Keratinocyte (primary cell): ENCODE data around the gene TBL1XR1. TPM values are rescaled to one million over a fixed set of nuclear protein-coding genes. Genes with fewer than 3 reads are reported as not detected.

Experiments
- DNase-seq: peaks from one replicate; pipeline ENCODE4 v3.0.0-alpha.2; 2011; ENCODE audit warnings: low read depth, missing footprints, low spot score
- FAIRE-seq: peaks from 2 replicates; lab custom pipeline; 2011; peaks lifted over from hg19 to GRCh38; lab: Jason Lieb, UNC
- H2AFZ ChIP-seq: 2 replicates; pipeline ENCODE4 v1.6.0; 2012; ENCODE audit warnings: low read length, control low read depth, inconsistent platforms; ENCODE audit not compliant: control insufficient read depth
- H3K27ac ChIP-seq: 2 replicates; pipeline ENCODE4 v1.5.1; 2011; ENCODE audit warnings: low read length; ENCODE audit not compliant: control insufficient read depth, insufficient read depth
- H3K27me3 ChIP-seq: 3 replicates; pipeline ENCODE4 v1.6.0; 2011; ENCODE audit warnings: low read length; ENCODE audit not compliant: control insufficient read depth, insufficient read depth; ENCODE audit errors: extremely low read depth
- H3K36me3 ChIP-seq, 2 experiments: 2 replicates in 1 of 2; 3 replicates in 1 of 2; pipeline ENCODE4 v1.5.1; 2011; ENCODE audit warnings: low read length in 2 of 2, mild to moderate bottlenecking in 1 of 2; ENCODE audit not compliant: control insufficient read depth in 2 of 2, insufficient read depth in 2 of 2; ENCODE audit errors: extremely low read depth in 1 of 2
- H3K4me1 ChIP-seq: 3 replicates; pipeline ENCODE4 v1.5.1; 2011; ENCODE audit warnings: low read length; ENCODE audit not compliant: control insufficient read depth, insufficient read depth; ENCODE audit errors: extremely low read depth
- H3K4me2 ChIP-seq: 3 replicates; pipeline ENCODE4 v1.6.0; 2011; ENCODE audit warnings: low read depth, low read length; ENCODE audit not compliant: control insufficient read depth, insufficient read depth; ENCODE audit errors: extremely low read depth
- H3K4me3 ChIP-seq, 3 experiments: fragments of 200-600 bp in 1 of 3; sonication (generic) in 1 of 3; 2 replicates in 2 of 3; 3 replicates in 1 of 3; pipeline ENCODE4 v1.5.1; 2011 to 2016; ENCODE audit warnings: low read length in 3 of 3, mild to moderate bottlenecking in 3 of 3, control low read depth in 2 of 3, inconsistent platforms in 1 of 3, low read depth in 1 of 3, mixed read lengths in 1 of 3, mixed run types in 1 of 3, moderate library complexity in 1 of 3; ENCODE audit not compliant: control insufficient read depth in 2 of 3, insufficient read depth in 2 of 3; ENCODE audit errors: extremely low read depth in 1 of 3
- H3K79me2 ChIP-seq: 2 replicates; pipeline ENCODE4 v1.6.0; 2012; ENCODE audit warnings: low read length; ENCODE audit not compliant: control insufficient read depth, insufficient read depth
- H3K9ac ChIP-seq: 3 replicates; pipeline ENCODE4 v1.6.0; 2011; ENCODE audit warnings: low read length; ENCODE audit not compliant: control insufficient read depth, insufficient read depth; ENCODE audit errors: extremely low read depth
- H3K9me1 ChIP-seq: 3 replicates; pipeline ENCODE4 v1.6.0; 2011; ENCODE audit warnings: low read length; ENCODE audit not compliant: control insufficient read depth, insufficient read depth; ENCODE audit errors: extremely low read depth
- H3K9me3 ChIP-seq: 2 replicates; pipeline ENCODE4 v1.5.1; 2012; ENCODE audit warnings: low read depth, low read length; ENCODE audit not compliant: control insufficient read depth
- H4K20me1 ChIP-seq: 3 replicates; pipeline ENCODE4 v1.6.0; 2011; ENCODE audit warnings: low read length; ENCODE audit not compliant: control insufficient read depth, insufficient read depth; ENCODE audit errors: extremely low read depth
- EZH2 ChIP-seq: IDR thresholded peaks from one replicate; pipeline ENCODE4 v1.6.1; 2012; ENCODE audit warnings: inconsistent platforms, mild to moderate bottlenecking, low read length, moderate library complexity
- dilution Hi-C: fragments of 300-500 bp; cut with MboI; formaldehyde crosslinking; loops from one replicate; pipeline ENCODE4 v1.7.0; 2020; ENCODE audit warnings: low sequenced_read_pairs; ENCODE audit not compliant: extremely low pct_ligation_motif_present
- polyA plus RNA-seq, 5 experiments: library from polyadenylated mRNA; depleted of rRNA in 3 of 5; stranded (reverse) in 3 of 5; stranded (forward) in 1 of 5; unstranded in 1 of 5; fragments of >200 nt; gene quantifications; 1 replicate in 1 of 5; 2 replicates in 3 of 5; 3 replicates in 1 of 5; pipeline versions ENCODE4 v1.2.1 to v1.2.3, GENCODE V29; 2011 to 2012; ENCODE audit warnings: missing spikeins in 2 of 5, low read depth in 1 of 5, low replicate concordance in 1 of 5
- TF ChIP-seq, protein P1 (sequence below), 3 experiments: IDR thresholded peaks in 1 of 3; conservative IDR thresholded peaks in 1 of 3; optimal IDR thresholded peaks in 1 of 3; 2 replicates in 2 of 3; 3 replicates in 1 of 3; pipeline versions ENCODE3 to v1.5.1; 2011; ENCODE audit warnings: low read length in 3 of 3, mild to moderate bottlenecking in 3 of 3, moderate library complexity in 2 of 3, control low read depth in 1 of 3, inconsistent platforms in 1 of 3; ENCODE audit not compliant: insufficient read depth in 2 of 3; ENCODE audit errors: extremely low read depth in 1 of 3

The TBL1XR1 gene
- polyA plus RNA-seq, 1 donor (not counting 4 experiments of a cell fraction or from before 2014, with no cell fraction given) = 169 TPM

DNA sequence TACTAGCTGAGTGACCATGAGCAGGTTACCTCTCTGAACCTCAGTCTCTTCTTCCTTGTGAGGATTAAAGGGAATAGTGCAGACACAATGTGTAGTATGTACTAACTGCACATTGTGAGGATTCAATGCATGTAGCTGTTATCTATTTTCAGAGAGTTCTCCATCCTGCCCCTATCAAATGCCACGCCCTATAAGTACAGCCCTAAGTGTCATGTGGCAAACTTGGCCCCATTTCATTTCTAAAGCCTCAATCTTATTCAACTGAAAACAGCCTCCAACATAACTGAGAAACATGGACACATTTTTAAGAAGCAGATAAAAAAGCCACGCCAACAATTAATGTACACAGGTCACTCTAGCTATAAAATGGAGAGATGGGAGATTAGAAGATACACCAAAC is 220.0 kb downstream of the TBL1XR1 start:
- Histone ChIP-seq H4K20me1 (no peaks in the 10 kb centered on the region), H3K9ac (no peak overlapping the region), H3K4me1 (peaks cover 9% of the 10 kb centered on the region), H3K27me3 (no peaks in the 10 kb centered on the region), H3K9me1 (no peaks in the 10 kb centered on the region), H3K79me2 (no peaks in the 10 kb centered on the region), H3K4me2 (no peak overlapping the region), H3K4me3 (no peak overlapping the region), H3K36me3 (no peaks in the 10 kb centered on the region), H2AFZ (no peak overlapping the region), H3K9me3 (no peaks in the 10 kb centered on the region), H3K27ac (no peak overlapping the region)
- dilution Hi-C loops = no loop called here
- TF ChIP-seq EZH2 = no peak
- TF ChIP-seq, protein P1, sequence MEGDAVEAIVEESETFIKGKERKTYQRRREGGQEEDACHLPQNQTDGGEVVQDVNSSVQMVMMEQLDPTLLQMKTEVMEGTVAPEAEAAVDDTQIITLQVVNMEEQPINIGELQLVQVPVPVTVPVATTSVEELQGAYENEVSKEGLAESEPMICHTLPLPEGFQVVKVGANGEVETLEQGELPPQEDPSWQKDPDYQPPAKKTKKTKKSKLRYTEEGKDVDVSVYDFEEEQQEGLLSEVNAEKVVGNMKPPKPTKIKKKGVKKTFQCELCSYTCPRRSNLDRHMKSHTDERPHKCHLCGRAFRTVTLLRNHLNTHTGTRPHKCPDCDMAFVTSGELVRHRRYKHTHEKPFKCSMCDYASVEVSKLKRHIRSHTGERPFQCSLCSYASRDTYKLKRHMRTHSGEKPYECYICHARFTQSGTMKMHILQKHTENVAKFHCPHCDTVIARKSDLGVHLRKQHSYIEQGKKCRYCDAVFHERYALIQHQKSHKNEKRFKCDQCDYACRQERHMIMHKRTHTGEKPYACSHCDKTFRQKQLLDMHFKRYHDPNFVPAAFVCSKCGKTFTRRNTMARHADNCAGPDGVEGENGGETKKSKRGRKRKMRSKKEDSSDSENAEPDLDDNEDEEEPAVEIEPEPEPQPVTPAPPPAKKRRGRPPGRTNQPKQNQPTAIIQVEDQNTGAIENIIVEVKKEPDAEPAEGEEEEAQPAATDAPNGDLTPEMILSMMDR (optimal IDR thresholded peaks at IDR 0.05 in 1 of 3, IDR thresholded peaks at IDR 0.05 in 1 of 3, conservative IDR thresholded peaks at IDR 0.05 in 1 of 3; ENCODE audit: extremely low read depth in 1 of 3, insufficient read depth in 2 of 3, low read length in 3 of 3) = no peak
- FAIRE-seq = no peak
- no peak for DNase-seq

DNA sequence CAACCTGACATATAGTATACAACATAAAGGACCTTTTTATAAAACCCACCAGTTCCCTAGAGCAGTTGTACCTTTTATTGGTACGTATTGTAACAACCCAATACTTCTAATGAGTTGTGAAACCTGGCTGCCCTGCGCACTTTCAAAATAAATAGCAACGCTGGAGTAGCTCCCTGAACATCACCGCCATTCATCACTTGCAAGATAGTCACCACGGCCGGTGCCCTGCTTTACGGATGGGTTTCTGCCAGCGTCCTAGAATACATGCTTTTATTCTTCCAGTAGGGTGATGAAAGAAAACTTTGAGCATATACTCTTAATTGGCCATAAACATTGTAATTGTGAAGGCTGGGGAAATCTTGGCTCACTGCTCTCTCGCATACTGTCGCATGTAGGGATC is 220.7 kb downstream of the TBL1XR1 start:
- Histone ChIP-seq H3K9me3 (no peaks in the 10 kb centered on the region), H3K27me3 (no peaks in the 10 kb centered on the region), H4K20me1 (no peaks in the 10 kb centered on the region), H3K9ac (no peak overlapping the region), H2AFZ (no peak overlapping the region), H3K4me1 (peaks cover 9% of the 10 kb centered on the region), H3K4me2 (no peak overlapping the region), H3K27ac (no peak overlapping the region), H3K79me2 (no peaks in the 10 kb centered on the region), H3K36me3 (no peaks in the 10 kb centered on the region), H3K9me1 (no peaks in the 10 kb centered on the region), H3K4me3 (no peak overlapping the region)
- DNase-seq (no peak), FAIRE-seq (no peak)
- TF ChIP-seq EZH2 = no peak
- TF ChIP-seq, protein P1 (optimal IDR thresholded peaks at IDR 0.05 in 1 of 3, IDR thresholded peaks at IDR 0.05 in 1 of 3, conservative IDR thresholded peaks at IDR 0.05 in 1 of 3; ENCODE audit: extremely low read depth in 1 of 3, insufficient read depth in 2 of 3, low read length in 3 of 3) = no peak
- dilution Hi-C loops = no loop called here
